ENCODE measurements around the gene FUT7.

The FUT7 gene

GRCh38 chr9:137053944-137054931 lies 22.4 kb upstream of the FUT7 start, which contains the start of gene ENTPD2:
TSS of gene ENTPD2 (minus strand) at chr9:137054061. CDS start at chr9:137053997, 64 bp downstream.
- TF ChIP-seq RAD21 (IDR thresholded peaks at IDR 0.05; ENCODE audit: low read depth): no peak
- peak; percentile 41; the same call in 1 of the 2 replicates for TF ChIP-seq NFIC (IDR thresholded peaks at IDR 0.05)
- TF ChIP-seq TAF1 (IDR thresholded peaks at IDR 0.05; ENCODE audit: low read depth): 0 out of 2 replicates have a peak, but pooled peaks have one; percentile 37
- TF ChIP-seq CREB1 (IDR thresholded peaks at IDR 0.05; ENCODE audit: low read depth): no peak
- TF ChIP-seq, protein P1, sequence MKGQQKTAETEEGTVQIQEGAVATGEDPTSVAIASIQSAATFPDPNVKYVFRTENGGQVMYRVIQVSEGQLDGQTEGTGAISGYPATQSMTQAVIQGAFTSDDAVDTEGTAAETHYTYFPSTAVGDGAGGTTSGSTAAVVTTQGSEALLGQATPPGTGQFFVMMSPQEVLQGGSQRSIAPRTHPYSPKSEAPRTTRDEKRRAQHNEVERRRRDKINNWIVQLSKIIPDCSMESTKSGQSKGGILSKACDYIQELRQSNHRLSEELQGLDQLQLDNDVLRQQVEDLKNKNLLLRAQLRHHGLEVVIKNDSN (IDR thresholded peaks at IDR 0.05): no peak
- TF ChIP-seq TCF12 (IDR thresholded peaks at IDR 0.05; ENCODE audit: low read depth): peak; percentile 64
- no peak for TF ChIP-seq YY1 (IDR thresholded peaks at IDR 0.05; ENCODE audit: low read depth)
- TF ChIP-seq, protein P2, sequence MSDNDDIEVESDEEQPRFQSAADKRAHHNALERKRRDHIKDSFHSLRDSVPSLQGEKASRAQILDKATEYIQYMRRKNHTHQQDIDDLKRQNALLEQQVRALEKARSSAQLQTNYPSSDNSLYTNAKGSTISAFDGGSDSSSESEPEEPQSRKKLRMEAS (IDR thresholded peaks at IDR 0.05): peak; percentile 72
- TF ChIP-seq ZBTB7A (IDR thresholded peaks at IDR 0.05; ENCODE audit: low read depth): peak; percentile 75; the same call in 1 of the 2 replicates
- TF ChIP-seq FOXM1 (IDR thresholded peaks at IDR 0.05; ENCODE audit: borderline replicate concordance, low read depth): no peak
- peak; percentile 68 for TF ChIP-seq EGR1 (IDR thresholded peaks at IDR 0.05)
- 0 out of 2 replicates have a peak, but pooled peaks have one; percentile 10 for TF ChIP-seq TEAD4 (IDR thresholded peaks at IDR 0.05)
- TF ChIP-seq EP300 (IDR thresholded peaks at IDR 0.05; ENCODE audit: borderline replicate concordance): no peak
- TF ChIP-seq, protein P3, sequence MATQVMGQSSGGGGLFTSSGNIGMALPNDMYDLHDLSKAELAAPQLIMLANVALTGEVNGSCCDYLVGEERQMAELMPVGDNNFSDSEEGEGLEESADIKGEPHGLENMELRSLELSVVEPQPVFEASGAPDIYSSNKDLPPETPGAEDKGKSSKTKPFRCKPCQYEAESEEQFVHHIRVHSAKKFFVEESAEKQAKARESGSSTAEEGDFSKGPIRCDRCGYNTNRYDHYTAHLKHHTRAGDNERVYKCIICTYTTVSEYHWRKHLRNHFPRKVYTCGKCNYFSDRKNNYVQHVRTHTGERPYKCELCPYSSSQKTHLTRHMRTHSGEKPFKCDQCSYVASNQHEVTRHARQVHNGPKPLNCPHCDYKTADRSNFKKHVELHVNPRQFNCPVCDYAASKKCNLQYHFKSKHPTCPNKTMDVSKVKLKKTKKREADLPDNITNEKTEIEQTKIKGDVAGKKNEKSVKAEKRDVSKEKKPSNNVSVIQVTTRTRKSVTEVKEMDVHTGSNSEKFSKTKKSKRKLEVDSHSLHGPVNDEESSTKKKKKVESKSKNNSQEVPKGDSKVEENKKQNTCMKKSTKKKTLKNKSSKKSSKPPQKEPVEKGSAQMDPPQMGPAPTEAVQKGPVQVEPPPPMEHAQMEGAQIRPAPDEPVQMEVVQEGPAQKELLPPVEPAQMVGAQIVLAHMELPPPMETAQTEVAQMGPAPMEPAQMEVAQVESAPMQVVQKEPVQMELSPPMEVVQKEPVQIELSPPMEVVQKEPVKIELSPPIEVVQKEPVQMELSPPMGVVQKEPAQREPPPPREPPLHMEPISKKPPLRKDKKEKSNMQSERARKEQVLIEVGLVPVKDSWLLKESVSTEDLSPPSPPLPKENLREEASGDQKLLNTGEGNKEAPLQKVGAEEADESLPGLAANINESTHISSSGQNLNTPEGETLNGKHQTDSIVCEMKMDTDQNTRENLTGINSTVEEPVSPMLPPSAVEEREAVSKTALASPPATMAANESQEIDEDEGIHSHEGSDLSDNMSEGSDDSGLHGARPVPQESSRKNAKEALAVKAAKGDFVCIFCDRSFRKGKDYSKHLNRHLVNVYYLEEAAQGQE (IDR thresholded peaks at IDR 0.05; ENCODE audit: low read depth): no peak
- TF ChIP-seq CEBPB (IDR thresholded peaks at IDR 0.05): no peak

GRCh38 chr9:137052998-137053943 lies 21.4 kb upstream of the FUT7 start:
- TF ChIP-seq, protein P3 (IDR thresholded peaks at IDR 0.05; ENCODE audit: low read depth): no peak
- TF ChIP-seq FOXM1 (IDR thresholded peaks at IDR 0.05; ENCODE audit: borderline replicate concordance, low read depth) (no peak), CEBPB (IDR thresholded peaks at IDR 0.05) (no peak), TEAD4 (IDR thresholded peaks at IDR 0.05) (no peak), NFIC (IDR thresholded peaks at IDR 0.05) (no peak), RAD21 (IDR thresholded peaks at IDR 0.05; ENCODE audit: low read depth) (no peak), TCF12 (IDR thresholded peaks at IDR 0.05; ENCODE audit: low read depth) (no peak)

GRCh38 chr9:137052293-137052692 lies 20.4 kb upstream of the FUT7 start:
- TF ChIP-seq, protein P3 (IDR thresholded peaks at IDR 0.05; ENCODE audit: low read depth): no peak
- TF ChIP-seq EGR1 (IDR thresholded peaks at IDR 0.05): no peak
- TF ChIP-seq RAD21 (IDR thresholded peaks at IDR 0.05; ENCODE audit: low read depth): no peak
- TF ChIP-seq ZBTB7A (IDR thresholded peaks at IDR 0.05; ENCODE audit: low read depth): no peak
- no peak for TF ChIP-seq FOXM1 (IDR thresholded peaks at IDR 0.05; ENCODE audit: borderline replicate concordance, low read depth)
- no peak for TF ChIP-seq TCF12 (IDR thresholded peaks at IDR 0.05; ENCODE audit: low read depth)
- TF ChIP-seq, protein P1 (IDR thresholded peaks at IDR 0.05): no peak
- TF ChIP-seq TEAD4 (IDR thresholded peaks at IDR 0.05): no peak
- TF ChIP-seq, protein P2 (IDR thresholded peaks at IDR 0.05): no peak
- TF ChIP-seq EP300 (IDR thresholded peaks at IDR 0.05; ENCODE audit: borderline replicate concordance): no peak
- TF ChIP-seq CEBPB (IDR thresholded peaks at IDR 0.05): no peak
- no peak for TF ChIP-seq TAF1 (IDR thresholded peaks at IDR 0.05; ENCODE audit: low read depth)
- TF ChIP-seq CREB1 (IDR thresholded peaks at IDR 0.05; ENCODE audit: low read depth): no peak
- TF ChIP-seq YY1 (IDR thresholded peaks at IDR 0.05; ENCODE audit: low read depth): no peak
- TF ChIP-seq NFIC (IDR thresholded peaks at IDR 0.05): no peak
